Lower leg skin (tissue), 3 donors: Measurements from ENCODE around the gene FUBP1.

Experiments
- POLR2A ChIP-seq, 2 donors: fragments of 450-650 bp; IDR thresholded peaks; one replicate each; pipeline ENCODE4 v1.6.1; 2016 to 2017; ENCODE audit warnings: antibody characterized with exemption in 2 of 2, mild to moderate bottlenecking in 1 of 2, moderate library complexity in 1 of 2
- TF ChIP-seq, protein P1 (sequence below), 3 donors: fragments of 450-650 bp; IDR thresholded peaks; one replicate each; pipeline ENCODE4 v1.5.1; 2016; ENCODE audit warnings: antibody characterized with exemption in 3 of 3, mild to moderate bottlenecking in 3 of 3, moderate library complexity in 2 of 3

- TF ChIP-seq, protein P1, sequence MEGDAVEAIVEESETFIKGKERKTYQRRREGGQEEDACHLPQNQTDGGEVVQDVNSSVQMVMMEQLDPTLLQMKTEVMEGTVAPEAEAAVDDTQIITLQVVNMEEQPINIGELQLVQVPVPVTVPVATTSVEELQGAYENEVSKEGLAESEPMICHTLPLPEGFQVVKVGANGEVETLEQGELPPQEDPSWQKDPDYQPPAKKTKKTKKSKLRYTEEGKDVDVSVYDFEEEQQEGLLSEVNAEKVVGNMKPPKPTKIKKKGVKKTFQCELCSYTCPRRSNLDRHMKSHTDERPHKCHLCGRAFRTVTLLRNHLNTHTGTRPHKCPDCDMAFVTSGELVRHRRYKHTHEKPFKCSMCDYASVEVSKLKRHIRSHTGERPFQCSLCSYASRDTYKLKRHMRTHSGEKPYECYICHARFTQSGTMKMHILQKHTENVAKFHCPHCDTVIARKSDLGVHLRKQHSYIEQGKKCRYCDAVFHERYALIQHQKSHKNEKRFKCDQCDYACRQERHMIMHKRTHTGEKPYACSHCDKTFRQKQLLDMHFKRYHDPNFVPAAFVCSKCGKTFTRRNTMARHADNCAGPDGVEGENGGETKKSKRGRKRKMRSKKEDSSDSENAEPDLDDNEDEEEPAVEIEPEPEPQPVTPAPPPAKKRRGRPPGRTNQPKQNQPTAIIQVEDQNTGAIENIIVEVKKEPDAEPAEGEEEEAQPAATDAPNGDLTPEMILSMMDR (IDR thresholded peaks at IDR 0.05): no peak
- no peak for TF ChIP-seq POLR2A (IDR thresholded peaks at IDR 0.05)
These were observed 10.9 kb upstream of the FUBP1 start for GRCh38 chr1:77989744-77990143.
